Loucy (cell line): Measurements from ENCODE around the gene TUBGCP5.

Source experiments
- CTCF ChIP-seq: fragments of 200-600 bp; sonication (generic); conservative IDR thresholded peaks from 2 replicates; pipeline ENCODE4 v1.5.1; 2014; ENCODE audit warnings: mild to moderate bottlenecking, antibody characterized with exemption, low read length
- EZH2phosphoT487 ChIP-seq: fragments of 200-600 bp; IDR thresholded peaks from 2 replicates; pipeline ENCODE4 v1.6.1; 2018; ENCODE audit warnings: antibody characterized with exemption, mild to moderate bottlenecking, moderate library complexity, borderline replicate concordance

GRCh38 chr15:23064156-23064555 is 24.8 kb upstream of the TUBGCP5 start:
- TF ChIP-seq CTCF (no peak), EZH2phosphoT487 (no peak)
